Fibroblast of skin of abdomen (primary cell): ENCODE measurements around the gene PVRIG.
A peak's percentile ranks its signal among the peaks of the same experiment; 100 is the strongest.
"Not testable (repeated sequence)": the region's sequence is repeated elsewhere in the genome, so short reads cannot be mapped to it uniquely, and the experiment has no call there.

ENCODE experiments used
- DNase-seq: peaks from one replicate; pipeline ENCODE4 v3.0.0-alpha.2; 2013

PVRIG gene

DNA sequence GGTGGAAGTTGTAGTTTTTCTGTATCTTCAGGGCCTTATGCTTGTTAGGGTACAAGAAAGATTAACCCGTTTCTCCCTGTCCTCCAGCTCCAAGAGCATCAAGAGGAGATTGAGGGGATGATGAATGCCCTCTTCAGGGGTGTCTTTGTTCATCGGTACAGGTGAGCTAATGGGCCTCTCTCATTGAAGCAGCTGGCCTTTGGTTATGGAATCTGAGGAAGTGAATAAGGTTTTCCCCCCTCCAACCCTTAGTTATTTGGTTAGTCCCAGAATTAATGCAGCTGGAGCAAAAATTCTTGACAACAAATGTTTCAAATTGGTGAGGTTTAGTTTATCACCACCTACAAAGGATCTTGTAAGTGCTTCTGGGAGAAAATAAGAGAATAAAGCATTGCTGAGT is 24.5 kb upstream of the PVRIG start:
- no peak for DNase-seq

GRCh38 chr7:100195901-100196322 is 23.8 kb upstream of the PVRIG start:
- DNase-seq = not testable (repeated sequence)

- no peak for DNase-seq
These were observed 21.5 kb upstream of the PVRIG start for GRCh38 chr7:100198266-100198665.

DNA sequence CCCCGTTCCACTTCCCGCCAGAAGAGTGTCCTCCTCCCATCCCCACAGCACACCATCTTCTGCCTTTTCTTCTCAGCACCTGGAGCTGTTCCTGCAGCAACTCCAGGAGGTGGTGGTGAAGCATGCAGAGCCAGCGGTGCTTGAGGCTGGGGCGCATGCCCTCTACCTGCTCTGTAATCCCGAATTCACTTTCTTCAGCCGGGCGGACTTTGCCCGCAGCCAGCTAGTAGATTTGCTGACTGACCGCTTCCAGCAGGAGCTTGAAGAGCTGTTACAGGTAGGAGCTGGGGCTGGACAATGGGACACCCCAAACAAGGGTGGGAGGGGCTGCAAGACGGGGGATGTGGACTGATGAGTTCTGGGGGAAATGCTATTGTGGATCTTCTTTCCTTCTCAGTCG is 19.1 kb upstream of the PVRIG start:
- DNase-seq = no peak

- no peak for DNase-seq
These were observed 15.3 kb upstream of the PVRIG start for GRCh38 chr7:100204454-100204853.

GRCh38 chr7:100208911-100209408 is 10.8 kb upstream of the PVRIG start:
- DNase-seq = no peak

DNA sequence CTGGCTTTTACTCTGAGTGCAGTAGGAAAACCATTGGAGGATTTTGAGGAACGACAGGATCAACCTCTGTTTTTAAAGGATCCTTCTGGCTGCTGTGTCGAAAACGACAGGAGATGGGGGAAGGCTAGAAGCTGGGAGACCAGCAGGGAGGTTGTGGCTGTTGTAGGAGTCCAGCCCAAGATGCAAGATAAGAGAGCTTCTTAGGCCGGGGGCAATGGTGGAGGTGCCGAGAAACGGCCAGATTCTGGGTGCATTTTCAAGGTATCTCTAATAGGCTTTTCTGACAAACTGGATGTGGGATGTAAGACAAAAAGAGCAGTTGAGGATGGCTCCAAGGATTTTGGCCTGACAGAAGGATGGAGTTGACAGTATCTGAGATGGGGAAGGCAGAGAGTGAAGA is 10.3 kb upstream of the PVRIG start:
- DNase-seq = no peak

- DNase-seq = no peak
These were observed 8.9 kb upstream of the PVRIG start for GRCh38 chr7:100210805-100211204.

- DNase-seq = no peak
These were observed 8.4 kb upstream of the PVRIG start for GRCh38 chr7:100211342-100211780.

DNA sequence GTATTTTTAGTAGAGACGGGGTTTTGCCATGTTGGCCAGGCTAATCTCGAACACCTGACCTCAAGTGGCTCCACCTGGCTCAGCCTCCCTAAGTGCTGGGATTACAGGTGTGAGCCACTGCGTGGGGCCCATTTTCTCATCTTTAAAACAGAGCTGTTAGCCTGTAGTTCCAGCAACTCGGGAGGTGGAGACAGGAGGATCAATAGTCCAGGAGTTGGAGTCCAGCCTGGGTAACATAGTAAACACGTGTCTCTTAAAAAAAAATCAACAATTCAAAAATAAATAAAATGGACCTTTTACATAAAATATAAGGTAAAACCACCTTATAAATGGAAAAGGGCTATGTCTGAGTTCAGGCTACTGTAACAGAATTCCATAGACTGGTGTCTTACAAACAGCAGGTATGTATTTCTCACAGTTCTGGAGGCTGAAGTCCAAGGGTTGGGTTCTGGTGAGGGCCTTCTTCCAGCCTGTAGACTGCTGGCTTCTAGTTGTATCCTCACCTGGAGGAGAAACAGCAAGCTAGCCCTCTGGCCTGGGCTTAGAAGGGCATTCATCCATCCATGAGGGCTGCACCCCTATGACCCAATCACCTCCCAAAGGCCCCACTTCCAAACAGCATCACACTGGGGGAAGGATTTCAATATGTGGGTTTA is 7.0 kb upstream of the PVRIG start:
- no peak for DNase-seq

DNA sequence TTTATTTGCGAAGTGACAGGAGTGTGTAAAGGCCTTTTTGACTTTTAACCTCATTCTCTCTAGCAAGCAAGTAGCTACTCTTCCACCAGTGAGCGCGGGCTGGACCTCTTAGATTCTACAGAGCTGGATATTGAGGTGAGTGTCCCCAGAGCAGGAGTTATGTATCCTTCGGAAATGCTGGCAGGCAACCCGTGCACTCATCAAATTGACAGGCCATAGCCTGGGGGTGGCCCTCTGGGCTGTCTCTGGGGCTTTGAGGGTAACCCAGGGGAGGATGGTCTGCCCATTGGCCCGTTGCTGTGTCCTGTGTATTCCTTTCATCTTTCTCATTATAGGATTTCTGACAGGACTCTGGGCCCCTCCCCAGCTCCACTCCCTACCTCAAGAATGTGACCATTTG is 6.1 kb upstream of the PVRIG start:
- DNase-seq = no peak

- not testable (repeated sequence) for DNase-seq
These were observed 5.4 kb upstream of the PVRIG start for GRCh38 chr7:100214356-100214755.

DNA sequence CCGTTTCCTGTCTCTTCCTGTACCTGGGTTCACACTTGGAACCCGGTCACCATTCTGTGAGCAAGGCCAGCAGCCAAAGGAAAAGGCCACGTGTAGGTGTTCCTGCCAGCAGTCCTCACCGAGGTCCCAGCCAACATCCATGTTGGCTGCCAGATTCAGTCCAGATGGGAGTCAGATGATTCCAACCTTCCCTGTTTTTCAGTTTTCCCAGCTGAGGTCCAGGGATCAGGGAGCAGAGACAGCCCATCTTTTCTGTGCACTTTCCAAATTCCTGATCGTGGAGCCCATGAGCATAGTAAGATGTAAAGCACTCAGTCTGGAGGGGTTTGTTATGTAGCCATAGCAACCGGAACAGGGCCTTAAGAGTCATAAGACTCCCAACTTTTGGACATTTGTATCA is 3.9 kb upstream of the PVRIG start:
- DNase-seq = peak; percentile 12

- DNase-seq = not testable (repeated sequence)
These were observed 1.8 kb upstream of the PVRIG start for GRCh38 chr7:100217934-100218333.

GRCh38 chr7:100219271-100219737 is 445 bp upstream of the PVRIG start:
- no peak for DNase-seq

DNA sequence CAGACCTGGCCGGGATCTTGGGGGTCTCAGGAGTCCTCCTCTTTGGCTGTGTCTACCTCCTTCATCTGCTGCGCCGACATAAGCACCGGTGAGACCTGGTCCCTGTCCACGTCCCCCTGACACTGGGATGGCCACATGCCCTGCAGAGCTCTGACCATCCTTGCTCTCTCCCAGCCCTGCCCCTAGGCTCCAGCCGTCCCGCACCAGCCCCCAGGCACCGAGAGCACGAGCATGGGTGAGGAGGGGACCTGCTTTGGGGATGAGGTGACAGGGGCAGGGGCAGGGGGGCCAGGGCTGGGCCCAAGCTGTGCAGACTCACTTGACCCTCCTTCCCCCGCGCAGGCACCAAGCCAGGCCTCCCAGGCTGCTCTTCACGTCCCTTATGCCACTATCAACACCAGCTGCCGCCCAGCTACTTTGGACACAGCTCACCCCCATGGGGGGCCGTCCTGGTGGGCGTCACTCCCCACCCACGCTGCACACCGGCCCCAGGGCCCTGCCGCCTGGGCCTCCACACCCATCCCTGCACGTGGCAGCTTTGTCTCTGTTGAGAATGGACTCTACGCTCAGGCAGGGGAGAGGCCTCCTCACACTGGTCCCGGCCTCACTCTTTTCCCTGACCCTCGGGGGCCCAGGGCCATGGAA is 959 bp downstream of the PVRIG start:
- DNase-seq = no peak

- DNase-seq = no peak
These were observed 1.5 kb downstream of the PVRIG start for GRCh38 chr7:100221231-100221718.

- no peak for DNase-seq
These were observed 2.2 kb downstream of the PVRIG start for GRCh38 chr7:100221767-100222444.

DNA sequence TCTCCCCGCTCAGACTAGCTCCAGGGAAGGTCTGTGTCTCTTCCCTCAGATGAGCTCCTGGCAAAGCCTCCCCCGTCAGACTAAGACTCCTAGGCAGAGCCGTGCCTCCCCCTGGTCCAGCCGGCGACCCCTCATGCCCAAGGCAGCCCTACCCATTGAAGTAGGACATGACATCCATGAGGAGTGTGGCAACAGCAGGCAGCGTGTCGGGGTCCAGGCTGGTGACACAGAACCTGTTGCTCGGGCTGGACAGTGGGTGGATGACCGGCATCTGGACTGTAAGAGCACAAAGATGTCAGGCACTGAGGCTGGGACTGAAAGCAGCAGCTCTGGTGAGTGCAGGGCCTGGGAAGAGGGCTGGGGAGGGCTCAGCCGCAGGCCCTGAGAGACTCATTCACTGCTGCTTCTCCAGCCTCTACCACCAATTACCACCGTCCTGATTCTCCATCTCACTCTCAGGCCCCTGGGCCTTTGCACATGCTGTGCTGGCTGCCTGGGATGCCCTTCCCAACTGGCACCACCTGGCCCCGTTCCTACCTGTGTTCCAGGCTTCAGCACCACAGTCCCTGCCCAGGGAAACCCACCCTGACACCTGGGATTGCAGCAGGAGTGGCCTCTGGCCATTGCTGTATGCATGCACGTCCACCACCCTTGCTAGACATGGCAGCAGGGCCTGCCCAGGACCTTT is 2.8 kb downstream of the PVRIG start:
- DNase-seq = no peak

DNA sequence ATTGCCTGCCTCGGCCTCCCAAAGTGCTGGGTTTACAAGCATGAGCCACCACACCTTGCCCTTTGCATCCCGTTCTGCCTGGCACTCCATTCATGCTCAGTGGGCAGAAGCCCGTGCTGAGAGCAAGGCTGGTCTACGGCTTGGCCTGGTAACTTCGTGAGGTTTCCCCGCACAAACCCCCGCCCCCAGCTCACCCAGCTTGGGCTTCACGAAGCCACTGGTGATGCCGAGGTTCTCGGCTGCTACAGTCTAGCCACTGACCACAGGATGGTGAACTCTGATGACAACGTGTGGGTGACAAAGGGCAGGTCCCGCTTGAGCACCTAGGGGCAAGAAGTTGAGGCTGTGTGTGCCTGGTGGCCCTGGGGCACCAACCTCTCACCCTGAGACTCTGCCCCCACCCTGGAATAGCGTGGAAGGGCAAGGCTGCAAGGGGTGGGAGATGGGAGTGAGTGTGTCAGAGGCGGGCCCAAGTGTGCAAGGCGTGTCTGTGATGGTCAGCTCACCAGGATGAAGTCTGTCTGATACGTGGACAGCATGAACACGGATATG is 3.7 kb downstream of the PVRIG start:
- DNase-seq = not testable (repeated sequence)

DNA sequence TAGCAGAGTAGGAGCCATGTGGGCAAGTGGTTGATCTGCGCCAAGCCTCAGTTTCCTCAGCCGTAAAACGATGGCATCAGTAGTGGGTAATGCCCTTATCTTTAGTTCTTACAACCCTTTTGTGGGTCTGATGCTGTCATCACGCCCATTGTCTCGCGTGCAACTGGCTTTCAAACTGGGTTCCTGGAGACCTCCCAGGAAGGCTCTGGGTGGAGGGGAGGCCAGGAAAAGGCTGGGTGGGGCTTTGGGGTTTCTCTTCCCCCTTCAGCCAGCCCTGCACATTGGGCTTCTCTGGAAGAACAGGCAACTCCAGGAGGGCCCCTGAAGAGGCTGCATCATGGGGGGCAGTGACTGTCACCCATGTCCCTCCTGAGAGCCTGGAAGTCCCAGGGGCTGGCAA is 5.1 kb downstream of the PVRIG start:
- not testable (repeated sequence) for DNase-seq

GRCh38 chr7:100234660-100235317 is 15.0 kb downstream of the PVRIG start:
- DNase-seq = not testable (repeated sequence)
